ENCODE data around the gene ZNF217. TPM values are rescaled to one million over a fixed set of nuclear protein-coding genes. Genes with fewer than 3 reads are reported as not detected.
"Not testable (repeated sequence)": the region's sequence is repeated elsewhere in the genome, so short reads cannot be mapped to it uniquely, and the experiment has no call there.

ZNF217 gene
- total RNA-seq, 1 donor from 2014 or later = 44.8 TPM

- intact Hi-C loops (cut with DNase I) = no loop called here
- no peaks in the 10 kb centered on the region for H3K4me1 ChIP-seq
- ATAC-seq = no peak
- no peaks in the 10 kb centered on the region for H3K9me3 ChIP-seq
- H3K27ac ChIP-seq = no peak overlapping the region
- no peaks in the 10 kb centered on the region for H3K27me3 ChIP-seq (ENCODE audit: low read depth)
- no peak overlapping the region for H3K4me3 ChIP-seq
- TF ChIP-seq CTCF (IDR thresholded peaks at IDR 0.05) = no peak
- DNase-seq = no peak
- no peaks in the 10 kb centered on the region for H3K36me3 ChIP-seq
Measured at GRCh38 chr20:53522696-53523095, 70.9 kb downstream of the ZNF217 start.

- H3K4me3 ChIP-seq = no peak overlapping the region
- no peak overlapping the region for H3K27ac ChIP-seq
- H3K9me3 ChIP-seq = no peaks in the 10 kb centered on the region
- DNase-seq (no peak), ATAC-seq (no peak)
- no peaks in the 10 kb centered on the region for H3K36me3 ChIP-seq
- no peaks in the 10 kb centered on the region for H3K27me3 ChIP-seq (ENCODE audit: low read depth)
- no peaks in the 10 kb centered on the region for H3K4me1 ChIP-seq
- intact Hi-C loops (cut with DNase I) = no loop called here
- no peak for TF ChIP-seq CTCF (IDR thresholded peaks at IDR 0.05)
Measured at GRCh38 chr20:53522026-53522425, 71.6 kb downstream of the ZNF217 start.

GRCh38 chr20:53521421-53521820 lies 72.2 kb downstream of the ZNF217 start:
- ATAC-seq; H3K9me3 ChIP-seq; H3K27me3 ChIP-seq (ENCODE audit: low read depth); H3K4me1 ChIP-seq; DNase-seq; H3K36me3 ChIP-seq; intact Hi-C loops (cut with DNase I); H3K4me3 ChIP-seq; H3K27ac ChIP-seq: not testable (repeated sequence)

- no peak overlapping the region for H3K27ac ChIP-seq
- no peak for ATAC-seq
- H3K27me3 ChIP-seq (ENCODE audit: low read depth) = no peaks in the 10 kb centered on the region
- no peaks in the 10 kb centered on the region for H3K4me1 ChIP-seq
- no peak overlapping the region for H3K4me3 ChIP-seq
- no peak for DNase-seq
- intact Hi-C loops (cut with DNase I) = no loop called here
- TF ChIP-seq CTCF (IDR thresholded peaks at IDR 0.05) = no peak
- H3K36me3 ChIP-seq = no peaks in the 10 kb centered on the region
- H3K9me3 ChIP-seq = no peaks in the 10 kb centered on the region
Measured at GRCh38 chr20:53517146-53517545, 76.5 kb downstream of the ZNF217 start.
